Measurements from ENCODE around the gene FAAP100. TPM values are rescaled to one million over a fixed set of nuclear protein-coding genes. Genes with fewer than 3 reads are reported as not detected.

Gene FAAP100
- total and polyA plus RNA-seq, 2 donors (not counting 1 experiment from before 2014, with no cell fraction given), result 62.0 to 72.7 TPM

DNA sequence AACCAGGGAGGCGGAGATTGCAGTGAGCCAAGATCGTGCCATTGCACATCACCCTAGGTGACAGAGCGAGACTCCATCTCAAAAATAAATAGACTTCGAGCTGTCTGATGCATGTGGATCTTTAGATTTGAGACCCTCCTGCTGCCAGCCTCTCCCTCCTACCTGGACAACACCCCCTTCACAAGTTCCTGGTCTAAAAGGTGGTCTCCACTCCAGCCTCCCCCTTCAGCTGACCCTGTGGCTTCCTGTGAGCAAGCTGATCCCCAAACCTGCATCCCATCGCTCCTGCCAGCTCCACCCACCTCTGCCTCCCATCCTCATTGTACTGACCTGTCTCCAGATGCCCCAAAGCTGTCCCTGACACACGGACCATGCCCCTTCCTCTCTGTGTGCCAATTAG lies 27.1 kb upstream of the FAAP100 start:
- peaks cover 0 to 54% of the 10 kb centered on the region in 2 experiments for H3K36me3 ChIP-seq (replicated peaks in 1 of 2; ENCODE audit: control extremely low read depth in 1 of 2, control insufficient read depth in 1 of 2, extremely low read depth in 1 of 2, insufficient read depth in 2 of 2, low read length in 1 of 2)
- H3K9me3 ChIP-seq (ENCODE audit: control extremely low read depth in 1 of 3, control insufficient read depth in 2 of 3, insufficient read depth in 1 of 3, low read length in 2 of 3), result no peaks in the 10 kb centered on the region
- ChIA-PET CTCF (interaction anchor here (1.5 kb wide), 1 partner anchor 21 kb away, joined by 5 read pairs; no protein-coding TSS in a partner anchor), POLR2A (interaction anchor here (0.5 to 0.6 kb wide), 2 partner anchors 12 to 19 kb away, joined by 3 to 6 read pairs; no protein-coding TSS in a partner anchor)
- no peak overlapping the region for H3K4me2 ChIP-seq (replicated peaks; ENCODE audit: low read depth, low read length, poor library complexity, severe bottlenecking)
- intact Hi-C loops (cut with micrococcal nuclease), result no loop called here
- H3K9ac ChIP-seq (ENCODE audit: low read length), result no peak overlapping the region
- peaks cover 0 to 7% of the 10 kb centered on the region in 2 donors for H3K4me1 ChIP-seq (ENCODE audit: control insufficient read depth in 2 of 2, insufficient read depth in 2 of 2, low read length in 2 of 2)
- DNase-seq (no peak), ATAC-seq (ENCODE audit: low read depth) (no peak)
- no peak overlapping the region for H3K4me3 ChIP-seq (ENCODE audit: control extremely low read depth in 1 of 5, extremely low read depth in 1 of 5, insufficient read depth in 1 of 5, low read depth in 2 of 5, low read length in 4 of 5)
- TF ChIP-seq, protein P1, sequence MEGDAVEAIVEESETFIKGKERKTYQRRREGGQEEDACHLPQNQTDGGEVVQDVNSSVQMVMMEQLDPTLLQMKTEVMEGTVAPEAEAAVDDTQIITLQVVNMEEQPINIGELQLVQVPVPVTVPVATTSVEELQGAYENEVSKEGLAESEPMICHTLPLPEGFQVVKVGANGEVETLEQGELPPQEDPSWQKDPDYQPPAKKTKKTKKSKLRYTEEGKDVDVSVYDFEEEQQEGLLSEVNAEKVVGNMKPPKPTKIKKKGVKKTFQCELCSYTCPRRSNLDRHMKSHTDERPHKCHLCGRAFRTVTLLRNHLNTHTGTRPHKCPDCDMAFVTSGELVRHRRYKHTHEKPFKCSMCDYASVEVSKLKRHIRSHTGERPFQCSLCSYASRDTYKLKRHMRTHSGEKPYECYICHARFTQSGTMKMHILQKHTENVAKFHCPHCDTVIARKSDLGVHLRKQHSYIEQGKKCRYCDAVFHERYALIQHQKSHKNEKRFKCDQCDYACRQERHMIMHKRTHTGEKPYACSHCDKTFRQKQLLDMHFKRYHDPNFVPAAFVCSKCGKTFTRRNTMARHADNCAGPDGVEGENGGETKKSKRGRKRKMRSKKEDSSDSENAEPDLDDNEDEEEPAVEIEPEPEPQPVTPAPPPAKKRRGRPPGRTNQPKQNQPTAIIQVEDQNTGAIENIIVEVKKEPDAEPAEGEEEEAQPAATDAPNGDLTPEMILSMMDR (IDR thresholded peaks at IDR 0.05), result no peak
- TF ChIP-seq EZH2 (IDR thresholded peaks at IDR 0.05; ENCODE audit: borderline replicate concordance, insufficient read depth, low read depth, low read length, poor library complexity, severe bottlenecking), result no peak
- peaks cover 24% of the 10 kb centered on the region for H4K20me1 ChIP-seq (ENCODE audit: control insufficient read depth, insufficient read depth, low read length, poor library complexity, severe bottlenecking)
- H3K4me1 Mint-ChIP-seq, result peaks cover 13% of the 10 kb centered on the region
- no peak overlapping the region for H3K27ac Mint-ChIP-seq
- 100% methylated on average over 6 of the region's 6 CpGs for WGBS (ENCODE audit: insufficient coverage)
- H3K4me3 Mint-ChIP-seq, result no peak overlapping the region
- peaks cover 69% of the 10 kb centered on the region for H3K79me2 ChIP-seq (ENCODE audit: control insufficient read depth, insufficient read depth, low read length)
- H3K27ac ChIP-seq (ENCODE audit: low read length in 2 of 2), result no peak overlapping the region
- H3K9me3 Mint-ChIP-seq (ENCODE audit: insufficient read depth), result no peaks in the 10 kb centered on the region
- H2AFZ ChIP-seq (ENCODE audit: insufficient read depth, low read depth, low read length, poor library complexity, severe bottlenecking), result no peak overlapping the region
- no peaks in the 10 kb centered on the region for H3K27me3 ChIP-seq (replicated peaks in 1 of 4; ENCODE audit: control extremely low read depth in 1 of 4, control insufficient read depth in 3 of 4, insufficient read depth in 4 of 4, low read length in 3 of 4)
- no peaks in the 10 kb centered on the region for H3K27me3 Mint-ChIP-seq

DNA sequence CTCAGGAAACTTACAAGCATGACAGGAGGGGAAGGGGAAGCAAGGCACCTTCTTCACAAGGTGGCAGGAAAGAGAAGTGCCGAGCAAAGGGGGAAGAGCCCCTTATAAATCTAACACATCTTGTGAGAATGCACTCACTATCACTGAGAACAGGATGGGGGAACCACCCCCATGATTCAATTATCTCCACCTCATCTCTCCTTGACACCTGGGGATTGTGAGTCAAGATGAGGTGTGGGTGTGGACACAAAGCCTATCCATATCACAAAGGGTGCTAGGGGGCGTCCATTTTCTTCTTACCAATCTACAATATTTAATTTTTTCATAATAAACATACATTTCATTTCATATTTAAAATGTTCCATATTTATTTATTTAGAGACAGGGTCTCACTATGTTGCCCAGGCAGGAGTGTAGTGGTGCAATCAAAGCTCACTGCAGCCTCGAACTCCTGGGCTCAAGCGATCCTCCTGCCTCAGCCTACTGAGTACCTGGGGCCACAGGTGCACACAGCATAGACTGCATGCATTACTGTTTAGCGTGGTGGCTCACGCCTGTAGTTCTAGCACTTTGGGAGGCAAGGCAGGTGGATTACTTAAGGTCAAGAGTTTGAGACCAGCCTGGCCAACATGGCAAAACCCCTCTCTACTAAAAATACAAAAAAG lies 26.5 kb upstream of the FAAP100 start:
- Histone ChIP-seq H3K4me1 (ENCODE audit: control insufficient read depth in 2 of 2, insufficient read depth in 2 of 2, low read length in 2 of 2) (peaks cover 0 to 7% of the 10 kb centered on the region in 2 donors), H3K9me3 (ENCODE audit: control extremely low read depth in 1 of 3, control insufficient read depth in 2 of 3, insufficient read depth in 1 of 3, low read length in 2 of 3) (no peaks in the 10 kb centered on the region), H3K27me3 (replicated peaks in 1 of 4; ENCODE audit: control extremely low read depth in 1 of 4, control insufficient read depth in 3 of 4, insufficient read depth in 4 of 4, low read length in 3 of 4) (no peaks in the 10 kb centered on the region), H3K9ac (ENCODE audit: low read length) (no peak overlapping the region), H3K36me3 (replicated peaks in 1 of 2; ENCODE audit: control extremely low read depth in 1 of 2, control insufficient read depth in 1 of 2, extremely low read depth in 1 of 2, insufficient read depth in 2 of 2, low read length in 1 of 2) (peaks cover 0 to 54% of the 10 kb centered on the region in 2 experiments), H3K4me3 (ENCODE audit: control extremely low read depth in 1 of 5, extremely low read depth in 1 of 5, insufficient read depth in 1 of 5, low read depth in 2 of 5, low read length in 4 of 5) (no peak overlapping the region), H2AFZ (ENCODE audit: insufficient read depth, low read depth, low read length, poor library complexity, severe bottlenecking) (no peak overlapping the region), H4K20me1 (ENCODE audit: control insufficient read depth, insufficient read depth, low read length, poor library complexity, severe bottlenecking) (peaks cover 24% of the 10 kb centered on the region), H3K4me2 (replicated peaks; ENCODE audit: low read depth, low read length, poor library complexity, severe bottlenecking) (no peak overlapping the region), H3K79me2 (ENCODE audit: control insufficient read depth, insufficient read depth, low read length) (peaks cover 72% of the 10 kb centered on the region), H3K27ac (ENCODE audit: low read length in 2 of 2) (no peak overlapping the region)
- ChIA-PET CTCF (interaction anchor here (1.5 kb wide), 1 partner anchor 21 kb away, joined by 5 read pairs; no protein-coding TSS in a partner anchor), POLR2A (interaction anchor here (0.5 to 0.6 kb wide), 2 partner anchors 11 to 19 kb away, joined by 3 to 6 read pairs; no protein-coding TSS in a partner anchor)
- Mint-ChIP-seq H3K27ac (no peak overlapping the region), H3K4me3 (no peak overlapping the region), H3K27me3 (no peaks in the 10 kb centered on the region), H3K4me1 (peaks cover 13% of the 10 kb centered on the region), H3K9me3 (ENCODE audit: insufficient read depth) (no peaks in the 10 kb centered on the region)
- TF ChIP-seq, protein P1 (IDR thresholded peaks at IDR 0.05), result no peak
- no peak for TF ChIP-seq EZH2 (IDR thresholded peaks at IDR 0.05; ENCODE audit: borderline replicate concordance, insufficient read depth, low read depth, low read length, poor library complexity, severe bottlenecking)
- DNase-seq, result no peak
- intact Hi-C loops (cut with micrococcal nuclease), result no loop called here
- no peak for ATAC-seq (ENCODE audit: low read depth)
- 95% methylated on average over 2 of the region's 6 CpGs for WGBS (ENCODE audit: insufficient coverage)

Measured in B cell (primary cell).